ENCODE results near the gene DNAH12.

Gene DNAH12

GRCh38 chr3:57252404-57252803, 291.7 kb downstream of the DNAH12 start:
- no peak for TF ChIP-seq CTCF (IDR thresholded peaks at IDR 0.05; ENCODE audit: low read depth, low read length)

GRCh38 chr3:57244946-57245345, 299.2 kb downstream of the DNAH12 start:
- H3K4me3 ChIP-seq (ENCODE audit: low read depth, low read length), result no peak overlapping the region
- TF ChIP-seq CTCF (IDR thresholded peaks at IDR 0.05; ENCODE audit: low read depth, low read length), result no peak

More at GRCh38 chr3:57252404-57252803, 291.7 kb downstream of the DNAH12 start:
- H3K4me3 ChIP-seq (ENCODE audit: low read depth, low read length), result no peak overlapping the region
